ENCODE measurements around the gene FOXN3. TPM values are rescaled to one million over a fixed set of nuclear protein-coding genes. Genes with fewer than 3 reads are reported as not detected.

Gene FOXN3
- polyA plus RNA-seq, 1 donor (not counting 4 experiments of a cell fraction or from before 2014, with no cell fraction given): 10.2 TPM

GRCh38 chr14:89402363-89402762 lies 14.7 kb downstream of the FOXN3 start:
- Histone ChIP-seq H3K27me3 (ENCODE audit: control insufficient read depth, extremely low read depth, insufficient read depth, low read length) (no peaks in the 10 kb centered on the region), H2AFZ (ENCODE audit: control insufficient read depth, low read length) (no peak overlapping the region), H3K79me2 (ENCODE audit: control insufficient read depth, insufficient read depth, low read length) (peaks cover 3% of the 10 kb centered on the region), H3K4me3 (ENCODE audit: control insufficient read depth in 2 of 3, extremely low read depth in 1 of 3, insufficient read depth in 2 of 3, low read depth in 1 of 3, low read length in 3 of 3) (no peak overlapping the region), H3K27ac (ENCODE audit: control insufficient read depth, insufficient read depth, low read length) (no peak overlapping the region), H3K9me3 (ENCODE audit: control insufficient read depth, low read depth, low read length) (no peaks in the 10 kb centered on the region), H3K36me3 (ENCODE audit: control insufficient read depth in 2 of 2, extremely low read depth in 1 of 2, insufficient read depth in 2 of 2, low read length in 2 of 2) (no peaks in the 10 kb centered on the region), H4K20me1 (ENCODE audit: control insufficient read depth, extremely low read depth, insufficient read depth, low read length) (no peaks in the 10 kb centered on the region), H3K4me1 (ENCODE audit: control insufficient read depth, extremely low read depth, insufficient read depth, low read length) (no peaks in the 10 kb centered on the region), H3K9me1 (ENCODE audit: control insufficient read depth, extremely low read depth, insufficient read depth, low read length) (no peaks in the 10 kb centered on the region), H3K4me2 (ENCODE audit: control insufficient read depth, extremely low read depth, insufficient read depth, low read depth, low read length) (no peak overlapping the region), H3K9ac (ENCODE audit: control insufficient read depth, extremely low read depth, insufficient read depth, low read length) (no peak overlapping the region)
- dilution Hi-C loops (cut with MboI; ENCODE audit: extremely low pct_ligation_motif_present, low sequenced_read_pairs): no loop called here
- FAIRE-seq: no peak
- TF ChIP-seq, protein P1, sequence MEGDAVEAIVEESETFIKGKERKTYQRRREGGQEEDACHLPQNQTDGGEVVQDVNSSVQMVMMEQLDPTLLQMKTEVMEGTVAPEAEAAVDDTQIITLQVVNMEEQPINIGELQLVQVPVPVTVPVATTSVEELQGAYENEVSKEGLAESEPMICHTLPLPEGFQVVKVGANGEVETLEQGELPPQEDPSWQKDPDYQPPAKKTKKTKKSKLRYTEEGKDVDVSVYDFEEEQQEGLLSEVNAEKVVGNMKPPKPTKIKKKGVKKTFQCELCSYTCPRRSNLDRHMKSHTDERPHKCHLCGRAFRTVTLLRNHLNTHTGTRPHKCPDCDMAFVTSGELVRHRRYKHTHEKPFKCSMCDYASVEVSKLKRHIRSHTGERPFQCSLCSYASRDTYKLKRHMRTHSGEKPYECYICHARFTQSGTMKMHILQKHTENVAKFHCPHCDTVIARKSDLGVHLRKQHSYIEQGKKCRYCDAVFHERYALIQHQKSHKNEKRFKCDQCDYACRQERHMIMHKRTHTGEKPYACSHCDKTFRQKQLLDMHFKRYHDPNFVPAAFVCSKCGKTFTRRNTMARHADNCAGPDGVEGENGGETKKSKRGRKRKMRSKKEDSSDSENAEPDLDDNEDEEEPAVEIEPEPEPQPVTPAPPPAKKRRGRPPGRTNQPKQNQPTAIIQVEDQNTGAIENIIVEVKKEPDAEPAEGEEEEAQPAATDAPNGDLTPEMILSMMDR (optimal IDR thresholded peaks at IDR 0.05 in 1 of 3, IDR thresholded peaks at IDR 0.05 in 1 of 3, conservative IDR thresholded peaks at IDR 0.05 in 1 of 3; ENCODE audit: extremely low read depth in 1 of 3, insufficient read depth in 2 of 3, low read length in 3 of 3): no peak
- TF ChIP-seq EZH2 (IDR thresholded peaks at IDR 0.05; ENCODE audit: low read length): no peak
- no peak for DNase-seq (ENCODE audit: low read depth, low spot score)

- Histone ChIP-seq H3K79me2 (ENCODE audit: control insufficient read depth, insufficient read depth, low read length) (no peaks in the 10 kb centered on the region), H3K27me3 (ENCODE audit: control insufficient read depth, extremely low read depth, insufficient read depth, low read length) (no peaks in the 10 kb centered on the region), H3K4me1 (ENCODE audit: control insufficient read depth, extremely low read depth, insufficient read depth, low read length) (no peaks in the 10 kb centered on the region), H3K4me3 (ENCODE audit: control insufficient read depth in 2 of 3, extremely low read depth in 1 of 3, insufficient read depth in 2 of 3, low read depth in 1 of 3, low read length in 3 of 3) (no peak overlapping the region), H3K9ac (ENCODE audit: control insufficient read depth, extremely low read depth, insufficient read depth, low read length) (no peak overlapping the region), H3K36me3 (ENCODE audit: control insufficient read depth in 2 of 2, extremely low read depth in 1 of 2, insufficient read depth in 2 of 2, low read length in 2 of 2) (no peaks in the 10 kb centered on the region), H3K9me3 (ENCODE audit: control insufficient read depth, low read depth, low read length) (no peaks in the 10 kb centered on the region), H4K20me1 (ENCODE audit: control insufficient read depth, extremely low read depth, insufficient read depth, low read length) (no peaks in the 10 kb centered on the region), H3K27ac (ENCODE audit: control insufficient read depth, insufficient read depth, low read length) (no peak overlapping the region), H2AFZ (ENCODE audit: control insufficient read depth, low read length) (no peak overlapping the region), H3K4me2 (ENCODE audit: control insufficient read depth, extremely low read depth, insufficient read depth, low read depth, low read length) (no peak overlapping the region), H3K9me1 (ENCODE audit: control insufficient read depth, extremely low read depth, insufficient read depth, low read length) (no peaks in the 10 kb centered on the region)
- no peak for FAIRE-seq
- no peak for DNase-seq (ENCODE audit: low read depth, low spot score)
- TF ChIP-seq EZH2 (IDR thresholded peaks at IDR 0.05; ENCODE audit: low read length): no peak
- TF ChIP-seq, protein P1 (optimal IDR thresholded peaks at IDR 0.05 in 1 of 3, IDR thresholded peaks at IDR 0.05 in 1 of 3, conservative IDR thresholded peaks at IDR 0.05 in 1 of 3; ENCODE audit: extremely low read depth in 1 of 3, insufficient read depth in 2 of 3, low read length in 3 of 3): no peak
- dilution Hi-C loops (cut with MboI; ENCODE audit: extremely low pct_ligation_motif_present, low sequenced_read_pairs): no loop called here
Measured at GRCh38 chr14:89401761-89402160, 15.3 kb downstream of the FOXN3 start.
